ENCODE measurements around the gene SPO11. TPM values are rescaled to one million over a fixed set of nuclear protein-coding genes. Genes with fewer than 3 reads are reported as not detected.

SPO11 gene
- total and polyA plus RNA-seq, 2 of the 8 experiments (the other 6 are each of a cell fraction or from before 2014, with no cell fraction given), result not detected

DNA sequence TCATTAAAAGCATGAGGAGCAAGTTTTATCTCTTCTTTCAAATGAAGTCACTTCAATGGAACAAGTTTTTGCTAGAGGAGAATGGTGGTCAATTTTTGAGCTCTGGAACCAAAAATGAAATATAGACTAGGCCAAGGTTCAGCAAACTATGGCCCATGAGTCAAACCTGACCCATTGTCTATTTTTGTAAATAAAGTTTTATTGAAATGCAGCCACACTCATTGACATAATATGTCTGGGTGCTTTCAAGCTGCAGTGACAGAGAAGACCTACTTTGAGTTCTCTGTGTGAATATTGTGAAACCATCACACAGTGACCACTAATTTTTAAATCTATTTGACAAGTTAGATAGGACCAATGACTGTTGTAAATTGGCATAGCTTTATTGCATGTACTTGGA is 34.8 kb downstream of the SPO11 start:
- no peak overlapping the region for H3K4me3 ChIP-seq (ENCODE audit: extremely low read depth in 1 of 4, insufficient read depth in 2 of 4, low read depth in 3 of 4, low read length in 4 of 4)
- no peak overlapping the region for H3K9ac ChIP-seq (replicated peaks in 1 of 4; ENCODE audit: extremely low read depth in 1 of 4, low read depth in 3 of 4, low read length in 3 of 4)
- no peak overlapping the region for H2BK120ac ChIP-seq (replicated peaks; ENCODE audit: low read depth, low read length)
- H4K8ac ChIP-seq (ENCODE audit: extremely low read depth, insufficient read depth, low read length), result no peak overlapping the region
- CTCF ChIA-PET (ENCODE audit: partially characterized antibody), result interaction anchor here (1.0 kb wide), 1 partner anchor 9 kb away, joined by 3 read pairs; no protein-coding TSS in a partner anchor
- peaks cover 16 to 51% (median 42%) of the 10 kb centered on the region in 4 experiments for H3K36me3 ChIP-seq (ENCODE audit: control insufficient read depth in 2 of 4, insufficient read depth in 4 of 4, low read length in 3 of 4)
- H3K14ac ChIP-seq (ENCODE audit: insufficient read length), result no peak overlapping the region
- no peak overlapping the region for H2BK15ac ChIP-seq (ENCODE audit: low read length)
- H3K56ac ChIP-seq (replicated peaks; ENCODE audit: insufficient read length, low read depth, low read length), result no peak overlapping the region
- H3K79me2 ChIP-seq (ENCODE audit: control insufficient read depth in 1 of 2, insufficient read depth in 2 of 2, low read length in 2 of 2), result peaks cover 0 to 15% of the 10 kb centered on the region in 2 experiments; a peak in 2 of 4 replicates
- no peak overlapping the region for H3K27ac ChIP-seq (ENCODE audit: low read depth, low read length)
- no peak overlapping the region for H4K5ac ChIP-seq (ENCODE audit: insufficient read length, low read depth, low read length)
- no peak for DNase-seq (ENCODE audit: low read depth in 1 of 2, low spot score in 2 of 2)
- POLR2A ChIA-PET (ENCODE audit: partially characterized antibody), result interaction anchor here (2.8 kb wide), 1 partner anchor 11 kb away, joined by 11 read pairs; no protein-coding TSS in a partner anchor
- peaks cover 0 to 10% of the 10 kb centered on the region in 2 experiments for H4K20me1 ChIP-seq (replicated peaks in 1 of 2; ENCODE audit: control insufficient read depth in 1 of 2, insufficient read depth in 2 of 2, low read length in 2 of 2)
- no peak overlapping the region for H3K4ac ChIP-seq (replicated peaks; ENCODE audit: insufficient read length, low read depth, low read length)
- H3K27me3 ChIP-seq (replicated peaks in 1 of 4; ENCODE audit: control insufficient read depth in 3 of 4, extremely low read depth in 1 of 4, insufficient read depth in 3 of 4, low read length in 3 of 4), result no peaks in the 10 kb centered on the region
- no peak overlapping the region for H2BK20ac ChIP-seq (ENCODE audit: low read length)
- FAIRE-seq, result no peak
- H3K4me1 ChIP-seq (replicated peaks in 1 of 4; ENCODE audit: control insufficient read depth in 3 of 4, insufficient read depth in 4 of 4, low read length in 3 of 4), result no peaks in the 10 kb centered on the region
- H3K9me3 ChIP-seq (ENCODE audit: insufficient read depth in 2 of 2, low read depth in 1 of 2, low read length in 1 of 2), result peaks cover 0 to 4% of the 10 kb centered on the region in 2 experiments; a peak in 2 of 4 replicates
- TF ChIP-seq GABPA (IDR thresholded peaks at IDR 0.05; ENCODE audit: borderline replicate concordance, insufficient read depth, low read length), result no peak
- no peak for TF ChIP-seq YY1 (IDR thresholded peaks at IDR 0.05; ENCODE audit: low read depth, low read length)
- no peak for TF ChIP-seq BCL11A (IDR thresholded peaks at IDR 0.05; ENCODE audit: low read depth in 2 of 2, low read length in 2 of 2)
- TF ChIP-seq TAF1 (IDR thresholded peaks at IDR 0.05; ENCODE audit: low read depth, low read length), result no peak
- TF ChIP-seq BACH1 (IDR thresholded peaks at IDR 0.05; ENCODE audit: low read length), result no peak
- H3K23me2 ChIP-seq (ENCODE audit: low read depth, low read length), result no peaks in the 10 kb centered on the region
- no peak overlapping the region for H3K4me2 ChIP-seq (ENCODE audit: insufficient read depth in 1 of 2, low read depth in 2 of 2, low read length in 2 of 2)
- no peak overlapping the region for H2BK5ac ChIP-seq (ENCODE audit: low read depth, low read length)
- H3K79me1 ChIP-seq (ENCODE audit: low read depth, low read length), result no peaks in the 10 kb centered on the region
- no peak overlapping the region for H3K18ac ChIP-seq (ENCODE audit: extremely low read depth, low read length)
- H2BK12ac ChIP-seq (ENCODE audit: low read depth, low read length), result no peak overlapping the region
- no peak overlapping the region for H2AK5ac ChIP-seq (ENCODE audit: low read depth, low read length)
- H4K91ac ChIP-seq (replicated peaks; ENCODE audit: insufficient read length, low read length), result no peak overlapping the region
- no peak overlapping the region for H3K23ac ChIP-seq (ENCODE audit: insufficient read length)
- no peak overlapping the region for H2AFZ ChIP-seq (ENCODE audit: low read length)

Data from H1 (cell line).